ENCODE results near the gene LAMA3.
"Not testable (repeated sequence)": the region's sequence is repeated elsewhere in the genome, so short reads cannot be mapped to it uniquely, and the experiment has no call there.

The LAMA3 gene

DNA sequence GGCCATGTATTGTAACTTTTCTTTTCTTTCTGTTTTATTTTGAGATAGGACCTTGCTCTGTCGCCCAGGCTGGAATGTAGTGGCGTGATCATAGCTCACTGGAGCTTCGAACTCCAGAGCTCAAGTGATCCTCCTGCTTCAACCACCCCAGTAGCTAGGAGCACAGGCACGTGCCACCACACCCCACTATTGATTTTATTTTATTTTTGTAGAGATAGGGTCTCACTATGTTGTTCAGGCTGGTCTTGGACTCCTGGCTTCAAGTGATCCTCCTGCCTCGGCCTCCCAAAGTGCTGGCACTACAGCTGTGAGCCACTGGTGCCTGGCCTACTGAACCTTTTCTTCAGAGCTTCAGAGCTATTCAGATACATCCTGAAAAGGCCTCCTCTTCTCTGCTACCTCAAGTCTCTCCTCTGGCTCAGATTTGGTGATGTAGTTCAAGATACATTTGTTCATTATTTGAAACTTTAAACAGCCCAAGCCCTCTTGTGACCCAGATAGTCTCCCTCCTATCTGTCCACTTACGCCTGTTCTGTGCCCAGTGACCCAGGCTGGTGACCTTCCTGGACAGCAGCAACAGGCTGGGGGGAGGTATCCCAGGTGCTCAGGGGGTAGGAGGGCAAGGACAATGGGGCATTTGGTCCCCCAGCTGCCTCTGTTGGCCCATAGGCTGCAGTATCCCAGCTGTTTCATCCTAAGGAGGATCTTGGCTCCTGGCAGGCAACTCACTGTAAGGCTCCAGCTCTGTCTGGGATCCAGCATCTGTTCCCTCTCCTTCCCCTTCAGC lies 38.6 kb downstream of the LAMA3 start:
- no peak for DNase-seq (ENCODE audit: low read depth in 3 of 3)

DNA sequence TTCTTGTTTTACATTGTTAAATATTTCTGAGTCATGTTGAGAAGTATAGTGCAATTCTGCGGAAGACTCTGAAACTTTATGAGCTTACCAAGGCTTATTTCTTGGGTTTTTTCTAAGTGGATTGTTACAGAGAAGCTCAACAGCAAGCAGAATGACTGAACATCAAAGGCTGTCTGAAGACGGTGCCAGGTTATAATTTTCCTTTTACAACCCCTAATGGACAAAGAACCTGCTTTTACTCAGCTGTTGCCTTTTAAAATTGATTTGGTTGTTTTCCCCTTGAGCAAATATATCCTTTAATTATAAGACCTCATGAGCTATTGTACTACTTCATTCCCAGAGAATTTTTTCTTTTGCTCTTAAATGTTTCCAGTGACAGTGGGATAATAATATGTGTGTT lies 41.6 kb downstream of the LAMA3 start:
- no peak for DNase-seq (ENCODE audit: low read depth in 3 of 3)

DNA sequence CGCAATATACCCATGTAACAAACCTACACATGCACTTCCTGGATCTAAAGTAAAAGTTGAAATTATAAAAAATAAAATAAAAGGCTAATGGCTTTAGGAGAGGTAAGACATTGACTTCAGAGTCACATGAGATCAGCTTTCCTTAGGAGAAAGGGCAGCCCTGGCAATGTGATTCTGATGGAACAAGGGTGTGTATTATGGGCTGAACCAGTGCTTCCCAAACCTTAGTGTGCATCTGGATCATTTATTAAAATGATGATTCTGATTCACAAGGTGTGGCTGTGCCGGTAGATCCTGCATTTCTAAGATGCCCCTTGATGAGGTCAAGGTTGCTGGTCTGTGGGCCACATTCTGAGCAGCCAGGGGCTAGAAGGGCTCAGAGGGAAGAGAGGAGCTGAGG lies 42.6 kb downstream of the LAMA3 start:
- no peak for DNase-seq (ENCODE audit: low read depth in 3 of 3)

DNA sequence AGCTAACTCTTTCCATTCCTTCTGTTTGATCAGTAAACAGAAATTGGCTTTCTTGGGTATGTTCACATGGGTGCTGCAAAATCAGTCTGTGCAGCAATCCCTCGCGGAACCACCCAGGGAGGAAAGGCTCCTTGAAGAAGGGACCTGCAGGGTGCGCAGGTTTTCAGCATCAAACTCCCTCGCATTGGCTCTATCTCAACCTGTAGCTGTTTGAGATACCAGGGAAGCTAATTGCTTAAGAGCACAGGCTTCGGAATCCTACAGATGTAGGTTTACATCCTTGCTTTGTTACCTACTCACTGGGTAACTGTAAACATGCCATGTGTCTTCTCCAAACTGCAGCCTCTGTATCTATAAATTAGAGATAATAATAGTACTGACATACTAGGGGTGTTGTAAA lies 43.2 kb downstream of the LAMA3 start:
- no peak for DNase-seq (ENCODE audit: low read depth in 3 of 3)

DNA sequence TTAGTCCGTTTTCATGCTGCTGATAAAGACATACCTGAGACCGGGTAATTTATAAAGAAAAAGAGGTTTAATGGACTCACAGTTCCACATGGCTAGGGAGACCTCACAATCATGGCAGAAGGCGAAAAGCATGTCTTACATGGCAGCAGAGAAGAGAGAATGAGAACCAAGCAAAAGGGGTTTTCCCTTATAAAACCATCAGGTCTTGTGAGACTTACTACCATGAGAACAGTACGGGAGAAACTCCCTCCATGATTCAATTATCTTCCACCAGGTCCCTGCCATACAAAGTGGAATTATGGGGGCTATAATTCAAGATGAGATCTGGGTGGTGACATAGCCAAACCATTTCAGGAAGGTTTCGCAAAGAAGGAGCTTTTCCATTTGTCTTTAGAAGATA lies 44.0 kb downstream of the LAMA3 start:
- DNase-seq (ENCODE audit: low read depth in 3 of 3): not testable (repeated sequence)

DNA sequence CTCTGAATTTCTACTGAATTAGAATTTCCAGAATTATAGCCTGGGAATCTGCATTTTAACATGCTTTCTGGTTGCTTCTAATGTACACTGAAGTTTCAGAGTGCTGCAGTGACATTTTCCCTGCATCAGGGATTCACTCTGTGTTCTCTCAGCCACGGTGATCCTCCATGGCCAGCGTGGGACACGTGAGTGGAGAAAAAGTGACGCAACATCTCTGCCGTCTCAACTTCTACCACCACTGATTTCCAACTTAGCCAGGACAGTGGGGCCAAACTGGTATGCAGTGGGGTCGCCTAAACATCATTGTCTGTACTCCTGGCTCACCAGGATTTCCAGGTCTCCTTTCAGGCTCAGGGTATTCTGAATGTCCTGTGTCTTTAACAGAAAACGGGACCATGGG lies 44.6 kb downstream of the LAMA3 start:
- DNase-seq (ENCODE audit: low read depth in 3 of 3): no peak

DNA sequence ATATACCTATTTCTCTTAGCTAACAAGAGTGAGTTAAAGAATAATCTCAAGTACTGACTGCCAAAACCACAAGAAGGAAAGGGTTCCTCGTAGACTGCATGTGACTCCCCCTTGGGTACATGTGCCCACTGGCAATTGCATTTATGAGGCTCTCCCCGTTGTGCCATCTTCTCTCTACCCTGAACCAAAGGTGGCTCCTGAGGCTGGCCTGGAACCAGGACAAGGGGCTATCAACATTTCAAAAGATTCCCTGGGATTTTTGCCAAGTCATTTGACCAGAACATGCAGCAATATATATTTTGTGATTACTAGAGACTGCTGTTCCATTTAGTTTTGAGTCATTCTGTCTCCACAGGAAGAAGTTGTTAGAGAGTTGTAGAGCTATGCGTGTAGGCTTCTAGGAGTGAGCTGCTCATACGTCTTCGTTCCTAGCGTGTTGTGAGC lies 45.8 kb downstream of the LAMA3 start:
- no peak for DNase-seq (ENCODE audit: low read depth in 3 of 3)

DNA sequence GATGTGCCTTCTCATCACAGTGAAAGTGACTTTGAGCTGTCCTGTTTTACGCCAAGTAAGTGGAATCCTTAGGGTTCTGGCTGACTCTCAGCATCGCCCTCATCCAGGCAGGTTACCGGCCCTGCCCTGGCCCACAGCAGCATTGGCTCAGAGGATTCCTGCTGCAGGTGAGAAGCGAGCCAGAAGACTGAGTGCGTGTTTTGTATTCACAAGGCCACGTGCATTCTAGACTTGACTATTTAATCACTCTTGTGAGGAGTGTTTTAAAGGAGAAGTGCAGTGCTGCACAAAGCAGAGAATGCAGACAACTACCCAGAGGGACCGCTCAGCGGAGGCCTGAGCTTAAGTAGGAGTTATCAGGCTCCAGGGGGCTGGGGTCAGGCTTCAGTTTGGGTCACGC lies 48.3 kb downstream of the LAMA3 start:
- no peak for DNase-seq (ENCODE audit: low read depth in 3 of 3)

DNA sequence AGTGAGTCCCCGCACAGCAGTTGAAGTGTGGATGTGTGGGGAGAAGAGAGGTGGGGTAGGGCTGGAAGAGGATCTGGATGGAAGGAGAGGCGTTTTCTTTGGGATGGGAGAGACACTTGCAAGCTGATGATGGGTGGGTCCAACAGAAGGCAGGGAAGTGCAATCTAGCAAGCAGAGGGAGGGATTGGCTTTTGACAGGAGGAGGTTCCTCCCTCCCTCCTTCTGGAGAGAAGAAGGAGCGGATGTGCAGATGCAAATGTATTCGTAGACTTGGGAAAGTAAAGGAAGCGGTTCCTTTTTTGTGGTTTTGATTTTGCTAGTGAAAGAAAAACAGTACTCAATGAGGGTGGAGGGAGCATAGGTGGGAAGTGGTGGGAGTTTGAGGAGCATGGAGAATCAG lies 48.9 kb downstream of the LAMA3 start:
- no peak for DNase-seq (ENCODE audit: low read depth in 3 of 3)

DNA sequence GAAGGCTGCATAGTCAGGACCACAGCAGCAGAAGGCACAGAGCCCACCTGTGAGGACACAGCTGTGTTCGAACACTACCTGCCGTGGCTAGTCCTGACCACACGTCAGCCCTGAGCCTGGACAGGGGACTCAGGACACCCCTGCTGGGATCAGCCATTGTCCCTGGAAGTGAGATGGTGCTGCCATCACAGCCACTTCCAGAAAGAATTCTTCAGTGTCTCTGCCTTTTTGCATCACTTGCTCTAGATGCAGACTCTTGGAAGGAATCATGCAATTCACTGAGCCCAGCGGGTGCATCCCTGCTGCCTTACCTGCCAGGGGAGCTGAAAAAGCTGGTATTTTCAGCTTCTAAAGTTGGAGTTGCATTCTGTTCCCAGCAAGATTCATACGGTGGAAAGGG lies 49.3 kb downstream of the LAMA3 start:
- DNase-seq (ENCODE audit: low read depth in 3 of 3): no peak

DNA sequence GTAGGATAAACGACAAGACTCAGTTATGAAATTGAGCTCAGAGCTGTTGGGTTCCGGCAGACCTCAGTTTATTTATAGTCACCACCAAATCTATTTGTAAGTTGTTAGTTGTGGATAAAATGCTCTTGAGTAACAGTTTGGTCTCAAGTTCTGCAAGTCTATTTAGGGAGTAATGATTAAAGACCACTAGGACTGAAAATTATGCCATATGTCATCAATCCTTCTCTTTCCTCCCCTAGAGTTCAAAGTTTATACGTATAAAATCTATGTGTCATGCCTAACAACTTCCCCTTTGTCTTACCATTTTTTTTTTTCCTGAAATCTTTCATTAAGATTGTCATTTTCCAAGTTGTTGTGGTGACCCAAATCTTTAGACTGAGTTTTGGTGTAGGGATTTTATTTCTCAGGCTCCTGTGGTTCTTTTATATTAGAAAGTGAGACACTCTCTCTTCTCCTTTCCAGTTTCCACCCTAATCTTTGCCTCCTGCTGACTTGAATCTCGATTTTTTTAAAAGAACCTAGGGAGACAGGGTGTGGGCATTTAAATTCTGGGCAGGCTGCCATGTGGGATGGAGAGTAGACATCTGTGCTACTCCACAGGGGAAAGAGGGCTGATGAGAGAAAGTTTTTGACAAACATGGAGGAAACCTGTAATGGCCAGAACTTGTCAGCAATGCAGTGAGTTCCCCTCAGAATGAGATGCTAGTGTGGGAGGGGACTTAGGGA lies 51.0 kb downstream of the LAMA3 start:
- DNase-seq (ENCODE audit: low read depth in 3 of 3): no peak

DNA sequence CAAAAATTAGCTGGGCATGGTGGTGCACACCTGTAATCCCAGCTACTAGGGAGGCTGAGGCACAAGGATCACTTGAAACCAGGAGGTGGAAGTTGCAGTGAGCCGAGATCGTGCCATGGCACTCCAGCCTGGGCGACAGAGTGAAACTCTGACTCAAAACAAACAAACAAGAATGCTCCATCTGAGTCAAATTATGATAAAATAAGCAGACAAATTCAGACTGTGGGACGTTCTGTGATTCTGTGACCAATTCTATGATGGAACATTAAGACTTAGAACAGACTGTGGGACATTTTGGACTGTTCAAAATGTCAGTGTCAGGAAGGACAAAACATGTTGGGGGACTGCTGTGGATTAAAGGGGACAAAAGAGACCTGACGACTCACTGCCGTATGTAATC lies 52.7 kb downstream of the LAMA3 start:
- not testable (repeated sequence) for DNase-seq (ENCODE audit: low read depth in 3 of 3)

DNA sequence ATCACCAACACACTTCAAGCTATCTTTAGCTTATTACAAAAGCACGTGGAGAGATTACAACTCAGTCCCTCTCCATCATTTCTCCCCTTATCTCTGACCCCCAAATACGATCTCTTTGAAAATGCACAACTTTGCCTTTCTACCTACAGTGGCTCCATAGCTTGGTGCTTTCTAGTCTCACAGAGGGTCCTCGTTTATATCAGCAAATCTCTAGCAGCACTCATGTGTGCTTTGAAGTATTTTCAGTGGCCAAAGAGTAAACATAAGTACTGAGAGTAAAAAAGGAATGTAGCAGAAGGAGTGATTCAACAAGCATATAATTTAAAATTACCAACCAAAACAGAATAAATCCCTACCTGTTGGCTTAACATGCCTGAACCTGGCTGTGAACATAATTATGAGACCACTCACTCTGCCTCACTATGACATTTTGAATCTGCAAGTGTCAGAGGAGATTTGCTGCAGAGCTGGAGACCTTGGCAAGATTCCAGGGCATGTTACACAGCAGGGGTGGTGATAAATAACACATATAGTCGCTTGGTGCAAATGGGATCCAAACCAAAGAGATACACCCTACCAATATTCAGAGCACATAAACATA lies 54.6 kb downstream of the LAMA3 start:
- DNase-seq (ENCODE audit: low read depth in 3 of 3): no peak

DNA sequence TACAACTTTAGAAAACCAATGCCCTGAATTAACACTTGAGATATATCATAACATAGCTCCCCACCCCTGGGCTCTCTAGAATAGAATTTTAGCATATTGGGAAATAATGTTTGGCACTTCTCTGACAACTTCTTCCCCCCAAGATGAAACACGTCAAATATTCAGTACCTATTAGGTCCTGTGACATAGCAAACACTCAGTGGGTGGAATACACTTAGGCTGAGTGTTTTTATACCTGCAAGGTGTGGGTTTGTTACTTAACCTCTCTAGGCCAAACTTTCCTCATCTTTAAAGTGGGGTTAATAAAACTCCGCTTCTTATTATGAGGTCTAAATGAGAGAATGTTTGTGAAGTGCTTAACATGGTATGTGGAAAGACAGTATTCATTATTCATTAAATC lies 56.1 kb downstream of the LAMA3 start:
- DNase-seq (ENCODE audit: low read depth in 3 of 3): no peak

DNA sequence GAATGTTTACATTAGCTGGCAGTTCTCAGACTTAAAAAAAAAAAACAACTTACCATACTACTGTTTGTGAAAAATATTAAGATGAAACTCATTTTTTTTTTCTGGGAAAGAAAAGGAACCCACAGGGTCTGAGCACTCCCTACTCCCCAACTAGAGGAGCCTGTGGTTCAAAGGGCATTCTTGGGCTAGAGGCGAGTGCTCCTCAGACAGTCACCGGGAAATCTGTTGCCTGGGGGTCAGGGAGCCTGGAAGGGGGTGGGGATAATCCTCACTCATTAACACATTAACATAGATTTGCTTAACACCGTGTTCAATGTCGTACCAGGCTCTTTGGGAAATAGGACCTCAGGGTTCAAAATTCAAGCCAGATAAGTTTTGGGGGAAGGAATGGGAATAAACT lies 57.6 kb downstream of the LAMA3 start:
- no peak for DNase-seq (ENCODE audit: low read depth in 3 of 3)

DNA sequence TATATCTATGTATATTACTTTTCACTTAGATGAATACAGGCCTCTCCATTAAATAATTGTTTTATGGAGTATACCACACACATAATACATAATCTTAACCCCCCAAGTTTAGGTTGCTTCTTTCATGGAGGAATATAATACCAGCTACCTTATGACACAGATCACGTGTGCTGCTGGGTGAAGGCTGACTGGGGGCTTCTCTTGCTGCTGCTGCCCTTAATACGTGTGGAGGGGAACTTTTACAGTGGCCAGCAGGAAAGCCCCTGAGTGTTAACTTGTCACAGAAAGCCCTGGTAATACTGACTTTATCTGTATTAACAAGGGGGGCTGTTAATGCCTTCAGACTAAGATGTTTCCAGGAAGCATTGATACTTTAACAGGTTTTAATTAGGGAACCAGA lies 63.1 kb downstream of the LAMA3 start:
- no peak for DNase-seq (ENCODE audit: low read depth in 3 of 3)

DNA sequence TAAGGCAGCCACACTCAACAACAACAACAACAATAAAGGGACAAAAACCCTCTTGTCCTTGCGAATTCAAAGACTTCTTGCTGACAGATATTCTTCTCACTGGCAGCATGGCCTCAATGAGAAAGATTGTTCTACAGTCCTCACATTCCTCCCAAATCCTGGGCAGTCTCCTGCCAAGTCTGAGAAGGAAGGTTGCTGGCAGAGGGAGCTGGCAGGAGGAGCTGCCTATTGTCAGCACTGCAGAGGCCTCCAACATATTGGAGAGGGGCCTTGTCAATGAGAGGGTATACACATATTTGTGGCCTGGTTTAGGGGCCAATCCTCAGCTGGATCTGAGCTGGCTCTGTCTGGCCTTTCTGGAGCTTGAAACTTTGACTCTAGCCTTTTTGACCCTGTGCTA lies 63.5 kb downstream of the LAMA3 start:
- DNase-seq (ENCODE audit: low read depth in 3 of 3): no peak

DNA sequence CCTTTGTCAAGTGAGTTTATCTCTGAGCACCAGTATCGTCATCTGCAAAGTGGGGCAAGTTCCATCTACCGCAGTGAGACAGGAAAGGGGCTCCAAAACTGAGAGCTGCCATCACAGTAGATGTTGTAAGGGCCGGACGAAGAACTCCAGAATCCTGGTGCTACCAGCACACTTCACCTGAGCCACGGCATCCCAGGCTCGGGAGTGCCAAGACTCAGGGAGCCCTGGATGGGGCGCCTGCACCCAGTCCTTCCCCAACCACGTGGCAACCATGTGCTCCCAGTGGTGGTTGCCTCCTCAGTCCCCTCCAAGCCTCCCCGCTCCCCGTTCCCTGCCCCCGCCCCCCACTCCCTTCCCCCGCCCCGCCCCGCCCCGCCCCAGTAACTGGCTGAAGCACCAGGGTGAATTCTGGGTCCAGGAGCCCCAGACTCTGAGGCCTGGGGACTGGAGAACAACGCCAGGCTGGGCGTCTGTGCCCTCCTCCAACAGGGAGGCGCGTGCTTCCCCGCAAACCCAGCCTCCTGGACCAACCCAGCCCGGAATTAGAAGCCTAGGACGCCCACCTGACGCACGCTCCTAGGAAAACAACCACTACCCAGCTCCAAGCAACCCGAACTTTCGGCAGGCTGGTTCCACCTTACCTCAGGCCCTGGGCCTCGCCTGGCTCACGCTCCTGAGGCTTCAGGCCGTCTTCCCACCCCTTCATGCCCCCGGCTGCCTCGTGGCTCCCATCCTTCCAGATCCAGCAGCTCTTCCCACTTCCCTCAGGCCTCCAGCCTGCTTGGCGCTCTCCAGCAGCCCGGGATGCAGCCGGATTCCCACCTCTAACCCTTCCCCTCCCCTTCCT lies 67.6 kb downstream of the LAMA3 start:
- no peak for DNase-seq (ENCODE audit: low read depth in 3 of 3)

DNA sequence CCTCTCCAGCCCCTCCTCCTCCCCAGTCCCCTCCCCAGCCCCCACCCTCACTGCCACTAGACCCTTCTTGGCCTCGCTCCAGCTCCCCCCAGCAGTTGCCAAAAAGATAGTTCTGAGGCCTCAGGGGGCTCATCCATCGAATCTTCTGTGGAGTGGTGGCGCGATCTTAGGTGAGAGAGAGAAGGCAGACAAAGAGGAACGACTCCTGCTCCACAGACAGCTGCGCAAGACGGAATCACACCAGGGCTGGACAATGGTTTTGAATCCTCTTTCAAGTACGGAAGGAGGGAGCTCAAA lies 68.1 kb downstream of the LAMA3 start:
- no peak for DNase-seq (ENCODE audit: low read depth in 3 of 3)

DNA sequence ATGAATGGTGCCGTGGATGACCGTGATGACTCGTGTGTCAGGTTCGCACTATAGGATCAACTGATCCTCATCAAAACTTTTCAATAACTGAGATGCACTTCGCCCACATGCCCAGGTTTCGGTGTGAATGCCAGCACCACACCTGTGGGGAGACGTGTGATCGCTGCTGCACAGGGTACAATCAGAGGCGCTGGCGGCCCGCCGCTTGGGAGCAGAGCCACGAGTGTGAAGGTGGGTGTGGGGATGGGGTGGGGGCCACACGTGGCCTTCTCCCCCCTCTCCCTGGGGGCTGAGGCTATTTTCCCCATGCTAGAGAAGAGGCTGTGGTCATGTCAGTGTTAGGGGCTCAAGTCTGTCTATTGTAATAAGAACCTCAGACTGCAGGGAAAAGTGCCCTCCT lies 69.0 kb downstream of the LAMA3 start:
- DNase-seq (ENCODE audit: low read depth in 3 of 3): no peak

DNA sequence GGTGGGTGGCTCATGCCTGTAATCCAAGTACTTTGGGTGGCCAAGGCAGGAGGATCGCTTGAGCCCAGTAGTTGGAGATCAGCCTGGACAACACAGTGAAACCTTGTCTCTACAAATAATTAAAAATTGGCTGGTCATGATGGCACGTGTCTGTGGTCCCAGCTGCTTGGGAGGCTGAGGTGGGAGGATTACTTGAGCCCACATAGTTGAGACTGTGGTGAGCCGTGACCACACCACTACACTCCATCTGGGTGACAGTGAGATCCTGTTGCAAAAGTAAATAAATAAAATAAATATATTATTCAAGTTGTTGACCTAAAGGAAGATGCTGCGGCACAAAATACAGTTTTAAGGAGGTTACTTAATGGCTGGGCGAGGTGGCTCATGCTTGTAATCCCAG lies 72.7 kb downstream of the LAMA3 start:
- DNase-seq (ENCODE audit: low read depth in 3 of 3): no peak

DNA sequence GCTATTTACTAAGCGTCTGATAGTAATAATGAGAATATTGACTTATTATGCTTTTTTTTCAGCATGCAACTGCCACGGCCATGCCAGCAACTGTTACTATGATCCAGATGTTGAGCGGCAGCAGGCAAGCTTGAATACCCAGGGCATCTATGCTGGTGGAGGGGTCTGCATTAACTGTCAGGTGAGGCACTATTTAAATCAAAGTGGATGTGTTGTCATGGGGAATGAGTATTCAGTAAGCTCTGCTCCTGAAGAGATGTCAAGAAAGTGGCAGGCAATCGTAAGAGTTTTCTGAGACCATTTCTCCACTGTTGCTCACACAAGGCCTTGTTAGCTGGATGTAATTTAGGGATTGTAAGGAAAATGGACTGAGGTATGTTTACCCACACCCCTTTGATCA lies 74.1 kb downstream of the LAMA3 start:
- no peak for DNase-seq (ENCODE audit: low read depth in 3 of 3)
